HG03432 (cell line): ENCODE data around the gene LRP8.
"Not testable (repeated sequence)": the region's sequence is repeated elsewhere in the genome, so short reads cannot be mapped to it uniquely, and the experiment has no call there.

ENCODE experiments used
- ATAC-seq: cut with Tn5 transposase; IDR thresholded peaks from one replicate; pipeline ENCODE4 v1.9.1; 2021; ENCODE audit warnings: mild to moderate bottlenecking, moderate library complexity; ENCODE audit not compliant: unreplicated experiment

The LRP8 gene

DNA sequence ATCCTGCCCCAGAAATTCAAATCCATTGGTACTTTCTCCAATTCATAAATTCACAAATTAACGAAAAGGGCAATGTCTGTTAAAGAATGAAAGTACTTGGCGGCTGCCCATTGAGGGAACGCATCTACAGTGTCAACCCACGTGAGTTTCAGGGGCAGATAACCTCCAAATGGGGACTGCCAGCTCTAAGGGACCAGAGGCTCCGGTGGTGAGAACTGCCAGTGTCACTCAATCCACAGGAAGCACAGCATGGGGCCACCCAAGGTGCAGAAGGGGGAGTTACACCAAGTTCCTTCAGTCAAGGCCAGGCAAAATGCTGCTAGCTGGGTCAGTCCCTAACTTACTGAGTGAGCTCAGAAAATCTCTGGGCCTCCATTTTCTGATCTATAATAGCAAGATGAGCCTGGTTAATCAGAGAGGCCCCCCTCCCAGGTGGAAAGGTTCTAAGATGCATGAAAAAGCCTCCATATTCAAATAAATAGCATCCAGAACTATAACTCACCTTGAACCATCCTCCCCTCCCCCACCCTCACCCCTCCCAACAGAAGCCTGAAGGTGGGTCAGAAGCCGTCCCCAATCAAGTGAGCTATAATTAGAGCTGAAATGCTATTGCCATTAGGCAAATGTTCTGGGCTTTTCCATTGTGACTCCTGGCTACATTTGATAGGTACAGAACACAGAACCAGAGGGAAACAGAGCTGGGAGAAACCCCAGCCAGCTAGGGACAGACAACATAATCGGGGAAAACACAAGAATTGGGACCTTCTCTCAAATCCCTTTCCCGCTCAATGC is 41.7 kb downstream of the LRP8 start:
- no peak for ATAC-seq

DNA sequence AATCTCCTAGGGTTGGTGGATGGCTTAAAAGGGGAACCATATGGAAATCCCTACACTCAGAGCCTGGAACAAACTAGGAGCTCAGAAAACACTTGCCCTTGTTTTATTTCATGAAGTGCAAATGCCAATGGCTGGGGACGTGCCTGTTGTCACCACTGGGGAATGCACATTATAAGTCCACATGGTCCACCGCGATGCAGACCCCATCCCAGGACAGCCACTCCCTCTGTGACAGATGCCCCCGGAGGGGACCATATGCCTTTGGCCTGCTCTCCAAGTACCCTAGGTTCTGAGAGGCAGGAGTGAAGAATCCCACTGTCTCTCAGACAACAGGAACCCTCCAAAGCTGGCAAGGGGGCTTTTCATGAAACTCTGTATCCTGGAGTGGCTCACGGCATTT is 42.3 kb downstream of the LRP8 start:
- no peak for ATAC-seq

DNA sequence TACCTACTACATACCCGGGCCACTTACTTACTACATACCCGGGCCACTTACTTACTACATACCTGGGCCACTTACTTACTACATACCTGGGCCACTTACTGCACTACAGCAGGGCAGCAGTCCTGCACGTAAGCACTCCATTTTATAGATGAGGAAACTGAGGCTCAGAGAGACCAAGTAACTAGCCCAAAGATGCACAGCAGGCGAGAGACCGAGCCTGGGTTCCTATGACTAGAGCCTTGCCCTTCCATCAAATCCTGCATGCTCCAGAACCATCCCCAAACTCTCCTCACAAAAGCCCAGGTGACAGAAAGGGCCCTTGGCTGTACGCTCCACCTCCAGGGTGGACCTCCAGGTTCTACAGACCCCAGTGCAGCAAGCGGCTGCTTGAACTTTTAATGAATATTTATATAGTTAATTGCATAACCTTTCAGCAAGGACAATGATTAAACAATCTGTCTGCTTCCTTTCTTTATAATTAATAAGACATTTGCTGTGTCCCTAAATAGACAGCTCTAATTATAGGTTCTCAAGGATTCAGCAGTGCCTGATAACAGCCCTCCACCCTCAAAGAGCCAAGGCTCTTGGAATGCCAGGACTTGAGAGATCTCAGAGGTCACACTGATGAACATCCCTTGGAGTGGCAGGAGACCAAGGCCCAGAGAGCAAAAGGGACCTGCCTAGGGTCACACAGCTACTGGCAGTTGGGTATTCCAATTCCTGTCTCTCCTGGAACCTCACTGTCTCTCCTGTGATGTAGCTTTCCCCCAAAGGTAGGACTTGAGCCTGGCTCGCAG is 43.4 kb downstream of the LRP8 start:
- ATAC-seq, result no peak

DNA sequence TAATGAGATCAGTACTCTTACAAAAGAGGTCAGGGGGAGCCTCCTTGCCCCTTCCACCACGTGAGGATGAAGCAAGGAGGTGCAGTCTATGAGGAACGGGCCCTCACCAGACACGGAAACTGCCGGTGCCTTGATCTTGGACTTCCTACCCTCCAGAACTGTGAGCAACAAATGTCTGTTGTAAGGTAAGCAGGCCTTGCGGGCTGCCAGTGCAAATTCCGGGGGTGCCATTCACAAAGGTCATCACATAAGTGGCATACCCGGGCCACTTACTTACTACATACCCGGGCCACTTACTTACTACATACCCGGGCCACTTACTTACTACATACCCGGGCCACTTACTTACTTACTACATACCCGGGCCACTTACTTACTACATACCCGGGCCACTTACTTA is 44.7 kb downstream of the LRP8 start:
- not testable (repeated sequence) for ATAC-seq

DNA sequence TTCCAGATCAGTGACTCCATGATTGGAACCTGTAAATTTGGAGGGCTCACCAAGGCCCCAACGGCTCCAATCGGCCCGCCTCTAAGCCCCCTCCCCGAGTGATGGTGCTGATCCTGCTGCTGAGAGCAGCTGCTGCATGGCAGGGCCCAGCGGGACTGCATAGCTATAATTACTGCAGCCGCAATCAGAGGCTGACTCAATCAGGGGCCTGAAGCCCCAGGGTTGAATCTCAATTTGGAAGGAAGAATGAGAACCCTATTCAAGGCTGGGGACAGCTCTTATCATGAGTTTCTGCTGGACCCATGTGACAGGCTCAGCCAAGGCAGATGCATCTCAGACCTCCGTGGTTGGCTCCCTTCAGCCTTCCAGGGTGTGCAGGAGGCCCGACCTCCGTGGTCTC is 46.7 kb downstream of the LRP8 start:
- no peak for ATAC-seq

DNA sequence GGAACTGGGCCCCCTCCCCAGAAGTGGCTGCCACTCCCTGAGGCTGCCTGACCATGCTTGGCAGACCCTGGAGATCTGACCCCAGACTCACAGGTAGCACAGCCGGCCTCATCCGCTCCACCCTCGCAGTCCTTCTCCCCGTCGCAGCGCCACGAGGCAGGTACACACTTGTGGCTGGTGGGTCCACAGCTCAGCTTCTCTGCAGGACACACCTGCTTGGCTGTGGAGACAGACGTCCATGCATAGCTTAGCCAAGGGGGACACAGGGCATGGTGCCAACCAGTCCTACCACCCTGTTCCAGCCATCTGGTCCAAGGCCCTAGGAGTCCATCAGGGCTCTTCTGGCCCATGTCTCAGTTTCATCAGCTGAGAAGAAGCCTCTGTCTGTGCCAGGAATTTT is 47.4 kb downstream of the LRP8 start:
- ATAC-seq, result no peak

DNA sequence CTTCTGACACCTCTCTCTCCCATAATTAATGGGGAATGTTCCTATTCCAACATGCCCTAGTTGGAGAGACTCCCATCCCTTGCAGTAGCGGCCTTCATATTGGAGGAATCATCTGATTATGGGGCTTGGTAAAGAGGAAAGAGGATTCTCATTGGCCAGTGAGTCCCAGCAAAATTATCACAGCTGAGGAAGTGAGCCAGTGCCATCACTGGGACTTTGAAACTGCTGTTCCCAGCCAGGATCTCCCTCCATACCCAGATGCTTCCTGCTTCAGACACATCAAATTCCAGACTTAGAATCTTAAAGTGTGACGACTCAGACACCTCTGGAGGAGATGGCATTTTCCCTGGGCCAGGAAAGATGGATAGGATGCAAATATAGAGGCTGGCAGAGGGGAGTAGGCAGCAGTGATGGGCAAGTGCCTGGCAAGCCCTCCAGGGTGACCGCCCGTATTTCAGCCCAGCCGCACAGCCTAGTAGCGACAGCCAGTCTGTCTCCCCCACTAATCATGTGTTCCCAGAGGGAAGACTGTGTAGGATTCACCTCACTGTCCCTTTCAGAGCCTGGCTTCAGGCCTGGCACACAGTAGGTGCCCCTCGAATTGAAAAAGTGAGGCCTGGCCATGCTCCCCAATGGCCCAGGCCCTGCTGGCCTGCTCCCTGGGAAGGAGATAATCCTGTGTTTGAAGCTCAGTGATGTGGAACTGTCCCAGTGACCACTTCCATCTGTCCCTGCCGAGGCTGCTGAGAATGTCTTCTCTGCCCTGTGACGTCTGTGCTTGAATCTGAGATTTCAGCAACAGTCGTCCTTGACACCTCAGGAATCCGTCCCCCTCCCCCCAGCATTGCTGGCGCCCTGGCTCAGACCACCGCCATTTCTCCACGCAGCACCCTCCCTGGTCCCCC is 48.3 kb downstream of the LRP8 start:
- no peak for ATAC-seq

DNA sequence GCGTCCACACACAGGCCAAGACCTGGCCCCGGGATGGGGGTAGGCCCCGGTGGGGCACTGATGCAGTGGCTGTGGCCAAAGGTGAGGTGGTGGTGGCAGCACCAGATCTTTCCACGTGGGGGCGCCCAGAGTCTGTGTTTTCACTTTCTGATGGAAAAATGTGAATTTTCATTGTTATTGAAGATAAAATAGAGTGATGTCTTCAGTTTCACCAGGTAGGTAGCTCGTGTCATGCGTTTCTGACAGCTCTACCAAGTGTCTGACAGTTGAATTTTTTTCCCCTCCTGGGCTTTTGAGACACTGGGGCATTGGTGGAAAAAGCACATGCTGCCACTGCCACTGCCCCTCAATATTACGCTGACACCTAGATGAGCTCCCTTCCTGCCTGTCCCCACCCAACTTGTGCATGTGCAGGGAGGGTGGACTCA is 49.6 kb downstream of the LRP8 start:
- ATAC-seq, result no peak

DNA sequence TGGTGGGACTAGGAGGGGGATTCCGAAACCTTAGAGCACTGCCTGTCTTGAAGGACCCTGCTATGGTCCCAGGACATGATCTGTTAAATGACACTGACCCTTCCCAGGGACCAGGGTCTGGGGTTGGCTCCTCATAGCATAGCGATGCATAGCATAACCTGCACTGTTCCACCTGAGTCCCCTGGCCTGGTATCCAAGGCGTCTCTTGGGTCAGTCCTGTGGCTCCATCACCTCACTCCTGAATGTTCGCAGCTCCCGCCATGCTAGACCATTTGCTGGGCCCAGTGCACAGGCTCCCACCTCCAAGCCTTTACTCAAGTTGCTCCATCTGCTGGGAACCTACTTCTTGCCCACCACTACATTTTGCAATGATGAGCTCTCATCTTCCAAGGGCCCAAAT is 50.5 kb downstream of the LRP8 start:
- no peak for ATAC-seq

DNA sequence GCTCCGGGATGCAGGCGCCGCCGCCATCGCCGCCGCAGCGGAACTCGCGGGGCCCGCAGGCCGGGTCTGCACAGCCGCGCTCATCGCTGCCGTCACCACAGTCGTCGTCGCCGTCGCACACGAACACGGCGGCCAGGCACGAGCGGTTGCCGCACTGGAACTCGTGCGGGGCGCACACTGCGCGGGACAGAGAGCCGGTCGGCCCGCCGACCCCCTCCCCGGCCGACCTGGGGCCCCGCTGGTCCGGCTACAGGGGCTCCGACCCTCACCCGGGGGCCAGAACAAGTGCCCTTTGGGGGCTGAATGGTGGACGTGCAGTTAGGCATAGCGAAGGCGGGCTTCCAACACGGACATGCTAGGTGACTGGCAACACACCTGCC is 51.0 kb downstream of the LRP8 start:
- no peak for ATAC-seq

DNA sequence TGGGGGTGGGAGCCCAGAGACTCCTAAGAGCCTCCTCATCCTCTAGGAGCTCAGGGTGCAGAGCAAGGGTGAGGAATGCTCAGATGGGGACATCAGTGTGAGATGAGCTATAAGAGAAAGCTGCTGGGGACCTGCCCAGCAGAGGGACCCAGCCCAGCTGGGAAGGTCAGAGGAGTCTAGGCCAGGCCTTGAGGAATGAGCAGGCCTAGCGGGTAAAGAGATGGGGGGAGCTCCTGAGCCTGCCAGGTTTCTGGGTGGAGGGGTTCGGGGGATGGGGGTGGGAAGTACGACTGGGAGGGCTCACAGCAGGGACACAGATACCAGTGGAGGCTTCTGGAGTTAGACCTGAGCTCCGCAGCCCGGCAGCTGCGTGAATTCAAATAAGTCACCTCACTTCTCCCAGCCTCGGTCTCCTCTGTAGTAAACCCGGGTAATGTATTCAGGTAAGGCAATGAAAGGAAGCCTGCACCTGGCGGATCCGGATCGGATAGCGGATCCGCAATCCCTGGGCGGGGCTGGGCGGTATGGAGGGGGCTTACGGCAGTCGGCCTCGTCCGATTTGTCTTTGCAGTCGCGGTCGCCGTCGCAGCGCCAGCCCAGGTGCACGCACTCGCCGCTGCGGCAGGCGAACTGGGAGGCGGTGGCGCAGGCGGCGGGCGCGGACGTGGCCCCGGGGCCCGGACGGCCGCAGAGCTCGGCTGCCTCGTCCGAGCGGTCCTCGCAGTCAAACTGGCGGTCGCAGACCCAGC is 51.5 kb downstream of the LRP8 start:
- no peak for ATAC-seq

DNA sequence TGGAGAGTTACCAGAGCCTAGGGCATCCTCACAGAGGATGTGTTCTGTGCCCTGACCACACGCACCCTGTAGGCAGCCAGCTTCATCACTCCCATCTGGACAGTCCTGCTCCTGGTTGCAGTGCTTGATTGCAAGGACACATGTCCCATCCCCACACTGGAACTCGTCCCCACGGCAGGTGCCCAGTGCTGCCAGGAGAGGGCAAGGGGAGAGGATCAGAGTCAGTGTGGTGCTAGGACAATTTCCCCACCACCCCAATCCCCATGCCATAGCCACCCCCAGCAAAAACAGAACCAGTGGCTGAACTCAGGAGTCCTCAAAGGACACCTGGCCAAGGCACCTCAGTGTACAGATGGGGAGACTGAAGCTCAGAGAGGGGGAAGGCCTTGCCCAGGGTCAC is 52.3 kb downstream of the LRP8 start:
- ATAC-seq, result no peak

DNA sequence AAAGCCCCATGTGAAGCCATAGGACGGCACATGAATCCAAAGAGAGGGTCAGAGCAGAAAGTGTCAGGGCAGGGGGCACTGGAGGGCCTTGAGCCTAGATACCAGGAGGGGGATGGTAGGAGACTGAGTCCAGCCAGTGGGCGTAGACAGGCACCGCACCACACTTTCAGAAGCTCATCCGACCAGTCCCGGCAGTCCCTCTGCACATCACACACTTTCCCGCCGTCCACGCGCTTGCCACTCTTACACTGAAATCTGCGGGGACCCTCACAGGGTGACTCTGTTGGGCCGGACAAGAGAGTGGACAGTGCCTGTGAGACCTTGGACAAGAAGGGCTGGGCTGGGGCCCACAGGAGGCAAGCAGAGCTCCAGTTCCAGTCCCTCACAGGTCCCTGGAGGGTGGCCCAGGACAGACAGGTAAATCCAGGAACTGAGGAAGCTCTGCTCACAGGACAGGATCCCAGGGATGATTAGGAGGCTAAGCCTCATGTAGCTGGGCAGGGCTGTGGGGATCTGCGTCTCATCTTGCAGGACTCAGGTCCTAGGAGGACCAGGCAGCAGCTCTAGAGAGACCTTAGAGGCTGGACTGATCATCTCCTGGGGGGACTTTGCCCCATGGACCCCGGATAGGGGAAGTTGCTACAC is 53.2 kb downstream of the LRP8 start:
- no peak for ATAC-seq

DNA sequence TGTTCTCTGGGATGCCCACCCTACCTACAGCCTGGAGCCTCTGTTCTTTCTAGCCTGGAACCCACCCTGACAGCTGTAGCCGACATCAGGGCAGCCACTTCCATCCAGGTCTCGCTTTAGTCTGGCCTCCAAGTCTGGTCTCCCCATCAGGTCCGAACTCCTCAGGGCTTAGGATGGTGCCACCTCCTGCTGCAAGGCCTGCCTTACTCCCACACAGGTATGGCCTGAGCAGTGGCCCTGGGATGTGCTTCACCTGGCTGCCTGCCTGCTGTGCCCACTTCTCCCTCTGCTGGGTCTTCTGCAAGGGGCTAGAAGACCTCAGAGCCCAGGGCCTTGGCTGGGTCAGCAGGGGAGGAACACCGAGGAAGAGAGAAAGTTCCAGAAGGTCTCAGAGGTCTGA is 53.8 kb downstream of the LRP8 start:
- no peak for ATAC-seq

DNA sequence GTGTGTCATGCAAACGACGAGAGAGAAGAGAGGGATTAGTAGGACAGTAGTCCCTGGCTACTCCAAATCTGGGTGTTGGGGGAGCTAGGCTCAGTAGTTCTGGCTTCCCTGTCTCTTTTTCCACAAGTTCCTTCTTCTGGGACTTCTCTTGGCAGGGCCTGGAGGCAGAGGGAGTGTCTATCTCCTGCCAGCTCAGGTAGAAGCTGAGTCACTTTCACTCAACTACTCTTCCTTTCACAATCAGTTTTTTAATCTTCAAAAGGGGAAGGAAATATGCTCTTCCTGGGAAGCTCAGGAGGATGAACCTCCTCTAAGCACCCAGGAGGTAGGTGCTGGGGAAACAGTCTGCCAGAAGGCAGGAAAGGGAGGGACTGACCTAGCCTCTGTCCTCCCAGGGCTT is 54.3 kb downstream of the LRP8 start:
- ATAC-seq, result no peak

DNA sequence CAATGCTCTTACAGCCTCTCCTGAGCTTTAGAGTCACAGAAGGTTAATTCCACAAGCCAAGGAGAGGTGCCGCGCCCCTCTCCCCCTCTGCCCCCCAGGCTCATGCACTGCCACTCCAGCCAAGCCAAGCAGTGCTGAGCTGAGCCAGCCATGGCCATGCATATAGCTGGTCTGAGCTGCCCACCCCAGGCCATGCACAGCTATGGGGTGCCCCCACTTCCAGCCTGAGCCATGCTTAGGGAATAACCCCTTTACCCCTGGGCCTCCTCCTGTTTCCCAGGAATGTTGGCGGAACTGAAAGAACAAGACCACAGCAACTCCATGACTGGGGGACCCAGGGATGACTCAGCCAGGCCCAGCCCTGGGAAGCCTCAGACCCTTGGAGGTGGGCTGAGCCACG is 55.5 kb downstream of the LRP8 start:
- no peak for ATAC-seq

DNA sequence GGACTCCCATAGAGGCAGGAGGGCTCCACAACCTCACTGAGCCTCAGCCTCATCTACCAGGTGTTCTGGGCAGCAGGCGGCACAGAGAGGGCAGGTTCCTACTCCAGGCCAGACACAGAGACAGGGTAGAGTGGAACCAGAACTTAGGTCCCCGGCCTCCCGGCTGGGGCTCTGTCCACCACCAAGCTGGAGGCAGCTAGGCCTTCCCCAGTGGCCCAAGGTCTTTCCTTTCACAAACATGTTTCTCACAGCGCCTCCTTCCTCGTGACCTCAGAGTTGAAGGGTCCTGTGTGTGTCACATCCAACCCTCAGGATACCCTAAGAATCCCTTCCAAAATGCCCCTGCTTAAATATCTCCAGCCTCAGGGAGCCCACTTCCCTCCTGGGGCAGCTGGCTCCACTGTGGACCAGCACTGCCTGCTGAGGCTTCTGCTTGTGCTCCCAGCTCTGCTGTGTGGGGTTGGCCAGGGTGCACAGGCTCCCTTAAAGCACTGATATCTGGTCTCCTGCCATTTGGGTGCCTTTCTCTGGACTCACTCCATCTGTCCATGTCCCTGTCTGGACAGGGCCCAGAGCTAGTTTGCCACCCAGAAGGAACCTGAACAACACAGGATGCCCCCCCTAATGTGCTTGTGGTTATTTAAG is 56.3 kb downstream of the LRP8 start:
- no peak for ATAC-seq

DNA sequence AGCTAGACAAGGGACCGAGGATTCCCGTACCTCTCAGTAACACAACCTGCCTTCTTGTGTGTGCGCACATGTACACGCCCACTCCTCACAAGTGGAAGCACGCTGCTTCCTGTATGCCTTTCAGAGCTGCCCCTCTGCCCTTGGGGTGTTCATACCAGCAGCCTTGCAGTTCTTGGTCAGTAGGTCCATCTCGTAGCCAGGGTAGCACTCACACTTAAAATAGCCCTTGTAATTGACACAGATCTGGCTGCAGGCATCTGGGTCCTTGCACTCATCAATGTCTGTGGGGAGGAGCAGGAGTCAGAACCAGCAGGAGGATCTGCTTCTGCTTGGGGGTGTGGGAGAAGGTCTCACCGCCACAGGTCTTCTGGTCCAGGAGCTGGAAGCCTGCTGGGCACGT is 57.0 kb downstream of the LRP8 start:
- no peak for ATAC-seq

DNA sequence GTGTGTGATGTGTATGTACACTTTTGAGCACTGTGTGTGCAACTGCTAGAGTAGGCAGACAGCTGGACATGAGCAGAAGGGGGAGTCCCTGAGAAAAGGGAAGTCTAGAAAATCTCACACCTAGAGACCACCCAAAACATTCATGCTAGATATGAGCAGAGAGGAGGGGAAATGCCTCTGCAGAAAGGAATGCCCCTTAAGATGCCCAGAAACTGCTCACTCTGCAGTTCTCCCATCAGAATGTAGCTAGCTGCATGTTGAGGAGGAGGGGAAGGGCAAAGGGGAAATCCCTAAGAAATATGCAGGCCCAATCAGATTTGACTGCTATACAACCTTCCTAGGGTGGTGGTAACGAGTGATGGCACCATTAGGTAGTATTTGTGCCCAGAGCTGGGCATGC is 57.8 kb downstream of the LRP8 start:
- ATAC-seq, result no peak

DNA sequence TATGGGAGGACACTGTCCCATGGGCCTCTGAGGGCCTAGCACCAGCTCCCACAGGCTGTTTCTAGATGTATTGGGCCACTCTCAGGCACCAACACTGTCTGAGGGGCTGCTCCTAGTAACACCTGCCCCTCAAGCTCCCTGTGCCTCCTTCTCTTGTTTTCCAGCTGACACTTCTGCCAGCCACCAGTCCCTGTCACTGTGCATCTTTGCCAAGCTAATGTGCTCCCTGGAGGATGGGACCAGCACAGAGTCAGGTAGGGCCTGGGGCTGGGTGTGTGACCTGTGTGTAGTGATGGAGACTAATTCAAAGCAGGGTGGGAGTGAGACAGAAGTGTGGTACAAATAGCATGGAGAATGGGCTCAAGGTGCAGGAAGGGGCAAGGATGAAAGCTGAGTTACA is 60.1 kb downstream of the LRP8 start:
- no peak for ATAC-seq
